ENCODE results near the gene FBXW7.

Gene FBXW7

GRCh38 chr4:152310257-152310656 lies 225.6 kb downstream of the FBXW7 start:
- Histone ChIP-seq H3K9ac (ENCODE audit: low read depth, low read length) (no peak overlapping the region), H3K4me1 (ENCODE audit: control insufficient read depth, insufficient read depth, low read length) (no peaks in the 10 kb centered on the region), H3K4me3 (ENCODE audit: low read length) (no peak overlapping the region), H3K4me2 (ENCODE audit: low read length) (no peak overlapping the region), H3K36me3 (ENCODE audit: insufficient read depth, low read length) (no peaks in the 10 kb centered on the region), H3K9me3 (replicated peaks; ENCODE audit: low read length) (no peaks in the 10 kb centered on the region), H3K27me3 (ENCODE audit: control insufficient read depth, insufficient read depth, low read length) (no peaks in the 10 kb centered on the region)

GRCh38 chr4:152309418-152309817 lies 226.5 kb downstream of the FBXW7 start:
- Histone ChIP-seq H3K36me3 (ENCODE audit: insufficient read depth, low read length) (no peaks in the 10 kb centered on the region), H3K4me3 (ENCODE audit: low read length) (no peak overlapping the region), H3K4me1 (ENCODE audit: control insufficient read depth, insufficient read depth, low read length) (no peaks in the 10 kb centered on the region), H3K9me3 (replicated peaks; ENCODE audit: low read length) (no peaks in the 10 kb centered on the region), H3K27me3 (ENCODE audit: control insufficient read depth, insufficient read depth, low read length) (no peaks in the 10 kb centered on the region), H3K4me2 (ENCODE audit: low read length) (no peak overlapping the region), H3K9ac (ENCODE audit: low read depth, low read length) (no peak overlapping the region)

- Histone ChIP-seq H3K9ac (ENCODE audit: low read depth, low read length) (no peak overlapping the region), H3K4me3 (ENCODE audit: low read length) (no peak overlapping the region), H3K9me3 (replicated peaks; ENCODE audit: low read length) (no peaks in the 10 kb centered on the region), H3K27me3 (ENCODE audit: control insufficient read depth, insufficient read depth, low read length) (no peaks in the 10 kb centered on the region), H3K36me3 (ENCODE audit: insufficient read depth, low read length) (no peaks in the 10 kb centered on the region), H3K4me2 (ENCODE audit: low read length) (no peak overlapping the region), H3K4me1 (ENCODE audit: control insufficient read depth, insufficient read depth, low read length) (no peaks in the 10 kb centered on the region)
Measured at GRCh38 chr4:152308951-152309350, 226.9 kb downstream of the FBXW7 start.

- Histone ChIP-seq H3K36me3 (ENCODE audit: insufficient read depth, low read length) (no peaks in the 10 kb centered on the region), H3K4me3 (ENCODE audit: low read length) (no peak overlapping the region), H3K4me1 (ENCODE audit: control insufficient read depth, insufficient read depth, low read length) (no peaks in the 10 kb centered on the region), H3K4me2 (ENCODE audit: low read length) (no peak overlapping the region), H3K9me3 (replicated peaks; ENCODE audit: low read length) (no peaks in the 10 kb centered on the region), H3K27me3 (ENCODE audit: control insufficient read depth, insufficient read depth, low read length) (no peaks in the 10 kb centered on the region), H3K9ac (ENCODE audit: low read depth, low read length) (no peak overlapping the region)
Measured at GRCh38 chr4:152307669-152308068, 228.2 kb downstream of the FBXW7 start.

- H3K4me3 ChIP-seq (ENCODE audit: low read length) = no peak overlapping the region
- no peaks in the 10 kb centered on the region for H3K36me3 ChIP-seq (ENCODE audit: insufficient read depth, low read length)
- H3K4me1 ChIP-seq (ENCODE audit: control insufficient read depth, insufficient read depth, low read length) = no peaks in the 10 kb centered on the region
- H3K9me3 ChIP-seq (replicated peaks; ENCODE audit: low read length) = no peaks in the 10 kb centered on the region
- H3K9ac ChIP-seq (ENCODE audit: low read depth, low read length) = no peak overlapping the region
- no peaks in the 10 kb centered on the region for H3K27me3 ChIP-seq (ENCODE audit: control insufficient read depth, insufficient read depth, low read length)
- no peak overlapping the region for H3K4me2 ChIP-seq (ENCODE audit: low read length)
Measured at GRCh38 chr4:152306541-152306940, 229.4 kb downstream of the FBXW7 start.

- Histone ChIP-seq H3K9me3 (replicated peaks; ENCODE audit: low read length) (no peaks in the 10 kb centered on the region), H3K9ac (ENCODE audit: low read depth, low read length) (no peak overlapping the region), H3K36me3 (ENCODE audit: insufficient read depth, low read length) (no peaks in the 10 kb centered on the region), H3K4me3 (ENCODE audit: low read length) (no peak overlapping the region), H3K4me2 (ENCODE audit: low read length) (no peak overlapping the region), H3K4me1 (ENCODE audit: control insufficient read depth, insufficient read depth, low read length) (no peaks in the 10 kb centered on the region), H3K27me3 (ENCODE audit: control insufficient read depth, insufficient read depth, low read length) (no peaks in the 10 kb centered on the region)
Measured at GRCh38 chr4:152304220-152304619, 231.7 kb downstream of the FBXW7 start.

- Histone ChIP-seq H3K4me3 (ENCODE audit: low read length) (no peak overlapping the region), H3K4me1 (ENCODE audit: control insufficient read depth, insufficient read depth, low read length) (no peaks in the 10 kb centered on the region), H3K9me3 (replicated peaks; ENCODE audit: low read length) (no peaks in the 10 kb centered on the region), H3K27me3 (ENCODE audit: control insufficient read depth, insufficient read depth, low read length) (peaks cover 3% of the 10 kb centered on the region), H3K9ac (ENCODE audit: low read depth, low read length) (no peak overlapping the region), H3K36me3 (ENCODE audit: insufficient read depth, low read length) (no peaks in the 10 kb centered on the region), H3K4me2 (ENCODE audit: low read length) (no peak overlapping the region)
Measured at GRCh38 chr4:152301381-152301780, 234.5 kb downstream of the FBXW7 start.

GRCh38 chr4:152299553-152299952 lies 236.3 kb downstream of the FBXW7 start:
- no peaks in the 10 kb centered on the region for H3K4me1 ChIP-seq (ENCODE audit: control insufficient read depth, insufficient read depth, low read length)
- no peaks in the 10 kb centered on the region for H3K9me3 ChIP-seq (replicated peaks; ENCODE audit: low read length)
- no peak overlapping the region for H3K4me3 ChIP-seq (ENCODE audit: low read length)
- H3K27me3 ChIP-seq (ENCODE audit: control insufficient read depth, insufficient read depth, low read length) = peaks cover 3% of the 10 kb centered on the region
- H3K4me2 ChIP-seq (ENCODE audit: low read length) = no peak overlapping the region
- no peak overlapping the region for H3K9ac ChIP-seq (ENCODE audit: low read depth, low read length)
- H3K36me3 ChIP-seq (ENCODE audit: insufficient read depth, low read length) = no peaks in the 10 kb centered on the region

- Histone ChIP-seq H3K36me3 (ENCODE audit: insufficient read depth, low read length) (no peaks in the 10 kb centered on the region), H3K9ac (ENCODE audit: low read depth, low read length) (no peak overlapping the region), H3K4me1 (ENCODE audit: control insufficient read depth, insufficient read depth, low read length) (no peaks in the 10 kb centered on the region), H3K9me3 (replicated peaks; ENCODE audit: low read length) (no peaks in the 10 kb centered on the region), H3K27me3 (ENCODE audit: control insufficient read depth, insufficient read depth, low read length) (peaks cover 8% of the 10 kb centered on the region), H3K4me2 (ENCODE audit: low read length) (no peak overlapping the region), H3K4me3 (ENCODE audit: low read length) (no peak overlapping the region)
Measured at GRCh38 chr4:152296386-152296785, 239.5 kb downstream of the FBXW7 start.

GRCh38 chr4:152294765-152295164 lies 241.1 kb downstream of the FBXW7 start:
- Histone ChIP-seq H3K4me2 (ENCODE audit: low read length) (no peak overlapping the region), H3K36me3 (ENCODE audit: insufficient read depth, low read length) (no peaks in the 10 kb centered on the region), H3K4me1 (ENCODE audit: control insufficient read depth, insufficient read depth, low read length) (no peaks in the 10 kb centered on the region), H3K9ac (ENCODE audit: low read depth, low read length) (no peak overlapping the region), H3K4me3 (ENCODE audit: low read length) (no peak overlapping the region), H3K9me3 (replicated peaks; ENCODE audit: low read length) (no peaks in the 10 kb centered on the region), H3K27me3 (ENCODE audit: control insufficient read depth, insufficient read depth, low read length) (peaks cover 8% of the 10 kb centered on the region)

GRCh38 chr4:152294331-152294730 lies 241.6 kb downstream of the FBXW7 start:
- Histone ChIP-seq H3K4me2 (ENCODE audit: low read length) (no peak overlapping the region), H3K27me3 (ENCODE audit: control insufficient read depth, insufficient read depth, low read length) (peaks cover 8% of the 10 kb centered on the region), H3K4me1 (ENCODE audit: control insufficient read depth, insufficient read depth, low read length) (no peaks in the 10 kb centered on the region), H3K4me3 (ENCODE audit: low read length) (no peak overlapping the region), H3K9me3 (replicated peaks; ENCODE audit: low read length) (no peaks in the 10 kb centered on the region), H3K9ac (ENCODE audit: low read depth, low read length) (no peak overlapping the region), H3K36me3 (ENCODE audit: insufficient read depth, low read length) (no peaks in the 10 kb centered on the region)

- H3K4me1 ChIP-seq (ENCODE audit: control insufficient read depth, insufficient read depth, low read length) = no peaks in the 10 kb centered on the region
- H3K4me2 ChIP-seq (ENCODE audit: low read length) = no peak overlapping the region
- peaks cover 6% of the 10 kb centered on the region for H3K27me3 ChIP-seq (ENCODE audit: control insufficient read depth, insufficient read depth, low read length)
- H3K36me3 ChIP-seq (ENCODE audit: insufficient read depth, low read length) = no peaks in the 10 kb centered on the region
- H3K4me3 ChIP-seq (ENCODE audit: low read length) = no peak overlapping the region
- H3K9me3 ChIP-seq (replicated peaks; ENCODE audit: low read length) = no peaks in the 10 kb centered on the region
- H3K9ac ChIP-seq (ENCODE audit: low read depth, low read length) = no peak overlapping the region
Measured at GRCh38 chr4:152293527-152293926, 242.4 kb downstream of the FBXW7 start.

Measured in skeletal muscle satellite cell (primary cell).